ENCODE measurements around the gene SERPINA4. TPM values are rescaled to one million over a fixed set of nuclear protein-coding genes. Genes with fewer than 3 reads are reported as not detected.

SERPINA4 gene
- total and polyA plus RNA-seq, 2 of the 8 experiments (the other 6 are each of a cell fraction or from before 2014, with no cell fraction given), result not detected

DNA sequence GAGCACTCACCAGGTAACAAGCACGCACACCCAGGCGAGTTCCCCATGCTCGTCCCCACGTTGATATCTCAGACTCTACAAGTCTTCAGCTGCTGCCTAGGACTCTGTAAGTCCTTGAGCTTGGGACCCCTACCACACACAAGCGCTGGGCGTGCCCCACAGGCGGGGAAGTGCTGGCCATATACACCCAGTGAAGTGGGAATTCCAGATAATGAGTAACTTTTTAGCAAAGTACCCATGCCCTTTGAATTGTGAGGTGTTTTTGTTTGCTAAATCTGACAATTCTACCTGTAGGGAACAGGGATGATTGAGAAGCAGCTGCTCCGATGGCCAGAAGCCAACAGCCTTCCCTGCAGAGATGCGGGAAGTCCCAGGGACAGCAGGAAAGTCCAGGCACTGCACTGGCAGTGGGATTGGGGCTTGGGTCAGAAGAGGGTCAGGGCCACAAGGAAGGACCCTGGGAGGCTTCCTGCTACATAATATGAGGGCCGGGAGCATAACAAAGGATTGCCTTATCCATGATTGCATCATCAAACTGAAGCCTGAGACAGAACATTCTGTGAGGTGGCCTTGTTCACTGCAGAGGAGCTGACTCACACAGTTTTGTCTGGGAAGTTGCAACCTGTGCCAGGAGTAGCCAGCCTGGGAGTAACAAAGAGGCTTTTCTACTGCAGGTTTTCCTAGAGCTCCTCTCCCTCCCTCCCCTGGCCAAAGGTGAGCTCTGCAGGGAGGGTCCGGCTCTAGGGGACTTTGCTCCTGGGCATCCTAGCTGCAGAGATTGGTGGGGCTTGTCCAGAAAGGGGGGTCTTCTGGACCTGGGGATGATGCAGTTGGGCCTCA is 37.8 kb downstream of the SERPINA4 start (continued):
- no peak for TF ChIP-seq NANOG (IDR thresholded peaks at IDR 0.05; ENCODE audit: insufficient read depth, low read depth, low read length, poor library complexity, severe bottlenecking)
- no peak for TF ChIP-seq JUN (IDR thresholded peaks at IDR 0.05; ENCODE audit: low read depth, low read length)
- TF ChIP-seq TEAD4 (IDR thresholded peaks at IDR 0.05; ENCODE audit: low read depth, low read length), result no peak
- peak; percentile 81 for TF ChIP-seq CEBPB (IDR thresholded peaks at IDR 0.05; ENCODE audit: low read depth, low read length)

Measured in H1 (cell line).